ENCODE measurements around the gene GBA2.
A peak's percentile ranks its signal among the peaks of the same experiment; 100 is the strongest.

Gene GBA2

GRCh38 chr9:35714123-35714522 lies 34.9 kb downstream of the GBA2 start:
- DNase-seq, result no peak

DNA sequence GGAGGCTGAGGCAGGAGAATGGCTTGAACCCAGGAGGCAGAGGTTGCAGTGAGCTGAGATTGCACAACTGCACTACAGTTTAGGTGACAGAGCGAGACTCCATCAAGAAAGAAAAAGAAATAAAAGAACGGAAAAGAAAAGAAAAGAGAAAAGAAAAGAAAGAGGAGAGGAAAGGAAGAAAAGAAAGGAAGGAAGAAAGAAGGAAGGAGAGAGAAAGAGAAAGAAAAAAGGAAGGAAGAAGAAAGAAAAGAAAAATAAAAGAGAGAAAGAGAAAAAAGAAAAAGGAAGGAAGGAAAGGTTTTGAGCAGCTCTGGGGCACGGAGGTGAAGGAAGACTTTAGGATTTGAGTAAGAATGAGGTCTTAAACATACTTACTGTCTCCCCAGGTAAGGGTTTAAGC lies 35.5 kb downstream of the GBA2 start:
- DNase-seq, result no peak

GRCh38 chr9:35712762-35713400 lies 36.1 kb downstream of the GBA2 start:
- DNase-seq, result no peak

GRCh38 chr9:35711501-35712428 lies 37.3 kb downstream of the GBA2 start:
- no peak for DNase-seq

GRCh38 chr9:35710818-35711500 lies 38.1 kb downstream of the GBA2 start:
- DNase-seq, result no peak

- no peak for DNase-seq
Measured at GRCh38 chr9:35708146-35708545, 40.9 kb downstream of the GBA2 start.

- no peak for DNase-seq
Measured at GRCh38 chr9:35706951-35707350, 42.1 kb downstream of the GBA2 start.

DNA sequence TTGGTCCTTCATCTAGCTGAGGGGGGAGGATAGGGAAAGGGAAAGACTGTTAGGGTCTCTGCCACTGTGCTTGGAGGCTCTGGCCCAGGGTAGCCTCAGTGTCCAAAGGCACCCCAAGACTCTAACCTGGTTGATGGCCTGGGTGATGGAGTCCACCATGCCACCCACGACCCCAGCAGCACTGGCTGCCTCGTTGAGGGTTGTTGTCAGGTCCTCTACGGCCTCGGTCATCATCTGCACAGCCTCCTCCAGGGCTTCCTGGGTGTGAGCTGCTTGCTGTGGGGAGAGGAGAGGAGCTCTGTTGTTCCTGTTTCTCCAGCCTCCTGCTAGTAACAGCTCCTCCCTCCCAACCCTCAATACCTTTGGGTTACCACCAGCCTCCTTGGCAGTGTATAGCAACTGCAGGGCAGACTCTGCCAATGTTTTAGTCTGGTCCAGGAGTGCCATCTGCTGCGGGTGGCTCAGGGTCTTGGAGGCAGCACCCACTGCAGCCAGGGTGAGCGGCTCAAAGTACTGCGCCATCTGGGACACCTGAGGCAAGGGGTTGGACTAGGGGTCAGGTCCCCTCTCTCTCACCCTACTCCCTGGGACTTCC lies 43.1 kb downstream of the GBA2 start:
- DNase-seq, result no peak

DNA sequence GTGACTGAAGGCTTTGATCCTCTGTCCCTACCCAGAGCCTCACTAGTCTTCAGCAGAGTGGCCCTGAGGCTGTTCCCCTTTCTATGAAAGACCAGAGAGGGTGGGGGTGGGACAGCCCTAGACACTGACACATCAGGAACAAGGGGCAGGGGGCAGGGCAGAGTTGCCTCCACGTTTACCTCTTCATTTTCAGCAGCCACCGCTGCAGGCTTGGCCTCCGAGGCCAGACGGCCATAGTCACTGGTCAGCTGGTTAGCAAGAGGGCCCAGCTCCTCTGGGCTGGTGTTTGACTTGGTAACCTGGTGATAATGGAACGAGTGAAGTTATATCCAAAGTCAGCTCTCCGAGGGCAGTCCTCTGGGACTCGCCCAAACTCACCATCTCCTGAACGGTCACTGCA lies 43.7 kb downstream of the GBA2 start:
- no peak for DNase-seq

GRCh38 chr9:35703906-35704672 lies 44.9 kb downstream of the GBA2 start:
- DNase-seq, result no peak

GRCh38 chr9:35702696-35703095 lies 46.3 kb downstream of the GBA2 start:
- no peak for DNase-seq

DNA sequence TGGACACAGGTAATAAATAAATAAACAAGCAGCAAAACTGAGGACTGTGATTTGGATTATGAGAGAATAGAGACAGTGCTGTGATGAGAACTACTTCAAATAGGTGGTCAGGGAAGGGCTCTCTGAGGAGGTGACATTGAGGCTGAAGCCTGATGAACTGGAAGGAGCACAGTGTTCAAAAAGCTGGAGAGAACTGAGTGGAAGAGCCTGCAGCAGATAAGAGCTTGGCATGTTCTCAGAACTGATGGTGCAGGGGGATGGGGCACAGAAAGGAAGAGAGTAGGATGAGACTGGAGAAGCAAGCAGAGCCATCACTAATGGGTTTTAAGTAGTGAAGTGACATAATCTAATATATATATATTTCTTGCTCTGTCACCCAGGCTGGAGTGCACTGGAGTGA lies 48.1 kb downstream of the GBA2 start:
- no peak for DNase-seq

DNA sequence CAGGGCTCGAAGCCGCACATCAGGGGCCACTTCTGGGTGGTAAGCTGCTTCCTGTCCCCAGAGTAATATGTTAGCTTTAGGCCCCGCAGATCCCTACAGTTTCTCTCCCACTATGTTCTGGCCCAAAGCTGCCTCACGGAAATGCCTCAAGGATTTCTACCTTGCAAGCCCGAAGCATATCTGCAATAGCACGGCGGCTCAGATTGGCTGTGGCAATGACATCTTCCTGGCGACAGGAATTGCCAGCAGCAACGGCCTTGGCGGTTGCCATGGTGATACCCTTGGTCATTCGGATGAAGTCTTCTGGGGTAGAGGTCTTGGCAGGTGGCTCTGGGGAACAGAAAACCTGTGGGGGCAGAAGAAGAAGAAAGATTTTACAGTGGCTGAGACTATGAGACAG lies 49.0 kb downstream of the GBA2 start:
- DNase-seq, result no peak

GRCh38 chr9:35698231-35698630 lies 50.8 kb downstream of the GBA2 start:
- no peak for DNase-seq

DNA sequence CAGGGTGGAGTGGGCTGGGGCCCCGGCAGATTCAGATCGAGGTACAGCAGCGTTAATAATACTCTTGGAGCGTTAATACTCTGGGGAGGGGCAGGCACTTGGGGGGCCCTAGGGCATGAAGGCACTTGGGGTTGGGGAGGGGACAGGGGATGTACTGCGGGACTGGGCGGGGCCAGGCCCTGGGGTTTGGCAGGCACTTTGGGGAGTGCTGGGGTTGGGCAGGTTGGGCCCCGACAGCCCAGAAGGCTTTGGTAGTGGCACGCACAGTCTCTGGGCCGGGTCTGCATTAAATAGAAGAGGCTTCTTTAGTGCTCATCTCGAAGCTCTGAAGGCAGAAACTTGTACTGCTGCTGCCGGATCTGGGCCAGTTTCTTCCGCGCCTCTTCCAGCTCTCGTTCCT lies 51.5 kb downstream of the GBA2 start:
- no peak for DNase-seq

DNA sequence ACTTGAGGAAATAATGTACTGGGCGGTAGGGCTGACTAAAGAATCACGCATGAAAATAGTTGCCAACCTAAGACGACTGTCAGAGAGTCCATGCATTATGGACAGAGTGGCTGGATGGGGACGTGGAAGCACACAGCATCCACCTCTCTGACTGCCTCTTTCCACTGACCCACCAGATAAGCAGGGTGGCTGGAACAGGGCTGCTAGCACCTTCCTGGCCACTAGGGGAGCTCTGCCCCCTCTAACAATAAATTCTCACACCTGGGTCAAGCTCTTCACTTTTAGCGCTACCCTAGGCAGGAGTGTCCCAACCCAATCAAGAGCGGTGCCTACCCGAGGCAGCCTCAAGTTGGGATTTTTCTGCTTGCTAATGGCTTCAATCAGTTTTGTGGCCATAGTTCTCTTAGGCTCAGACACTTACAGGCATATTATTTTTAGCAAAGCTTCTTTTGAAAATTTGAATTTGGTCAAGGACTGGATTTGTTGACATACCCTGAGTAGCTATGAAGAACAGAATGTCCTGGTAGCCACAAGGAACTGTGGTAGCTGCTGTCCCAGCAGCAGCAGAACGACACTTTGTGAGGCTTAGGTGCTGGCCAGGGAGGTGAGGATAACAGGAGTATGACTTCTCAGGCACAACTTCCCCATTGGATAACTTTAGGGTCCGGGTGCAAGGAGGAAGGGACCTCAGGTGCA lies 52.4 kb downstream of the GBA2 start:
- peak; percentile 81 for DNase-seq

GRCh38 chr9:35695943-35696401 lies 53.1 kb downstream of the GBA2 start:
- no peak for DNase-seq

- DNase-seq, result no peak
Measured at GRCh38 chr9:35691757-35692301, 57.2 kb downstream of the GBA2 start.

DNA sequence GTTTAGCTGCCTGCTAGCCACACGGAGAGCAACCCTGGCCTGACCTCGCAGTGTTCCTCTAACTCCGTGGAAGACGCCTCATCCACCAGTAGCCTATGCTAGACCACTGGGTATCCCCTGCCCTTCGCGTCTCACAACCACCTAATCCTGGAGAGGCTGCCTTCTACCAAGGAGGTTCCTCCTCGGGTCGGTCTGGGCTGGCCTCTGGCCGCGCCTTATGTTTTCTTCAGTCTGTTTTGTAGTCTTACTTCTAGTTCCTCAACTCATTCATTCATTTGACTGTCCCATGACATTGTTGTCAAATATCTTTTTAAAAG lies 57.7 kb downstream of the GBA2 start:
- DNase-seq, result peak; percentile 62

GRCh38 chr9:35690614-35691333 lies 58.3 kb downstream of the GBA2 start:
- DNase-seq, result peak; percentile 69

GRCh38 chr9:35690294-35690613 lies 58.8 kb downstream of the GBA2 start:
- DNase-seq, result no peak

Data from activated CD8-positive, alpha-beta memory T cell treated with anti-CD3 and anti-CD28 coated beads for 24 hours (primary cell).